K562 (cell line): Measurements from ENCODE around the gene RPL38. TPM values are rescaled to one million over a fixed set of nuclear protein-coding genes. Genes with fewer than 3 reads are reported as not detected.

Source experiments
- ATAC-seq: fragments of 200-7000 bp; cut with Tn5 transposase; 3 replicates; pipeline ENCODE4 v1.9.1; 2020; ENCODE audit warnings: moderate library complexity
- BruUV-seq: library from RNA; stranded (reverse); fragments of 400-500 nt; replicated peaks from 2 replicates; lab custom pipeline; 2021; lab: Mats Ljungman, UMichigan
- CTCF ChIA-PET: fragments of 300-600 bp; formaldehyde crosslinking; extraction: SDS; loops from one replicate; lab custom pipeline; 2021; ENCODE audit warnings: low intra/inter-chr PET ratio; lab: Yijun Ruan, JAX
- POLR2A ChIA-PET: fragments of 300-600, 350-650 bp; sonication (Branson Sonifier 250); formaldehyde crosslinking; extraction: SDS; loops from one replicate; lab custom pipeline; 2021; ENCODE audit warnings: antibody characterized with exemption, inconsistent platforms; lab: Yijun Ruan, JAX
- DNase-seq, 4 experiments: peaks; one replicate each; pipeline versions ENCODE4 v3.0.0 to v3.0.0-alpha.2; 2011 to 2018; ENCODE audit warnings: low spot score in 3 of 4, mixed read lengths in 3 of 4; ENCODE audit errors: extremely low read depth in 1 of 4
- FAIRE-seq: peaks from 2 replicates; lab custom pipeline; 2011; peaks lifted over from hg19 to GRCh38; lab: Jason Lieb, UNC
- H2AFZ ChIP-seq: 2 replicates; pipeline ENCODE4 v1.6.0; 2011; ENCODE audit warnings: low read depth, low read length, control low read depth, inconsistent platforms
- H3K27ac ChIP-seq: fragments of 200-600 bp; 3 replicates; pipeline ENCODE4 v1.8.0; 2011; ENCODE audit warnings: low read depth, mild to moderate bottlenecking, control low read depth, inconsistent platforms, low read length, moderate library complexity, mixed read lengths; ENCODE audit errors: extremely low read depth
- H3K27me3 ChIP-seq, 2 experiments: fragments of 300-600 bp in 1 of 2; 2 replicates in 1 of 2; 3 replicates in 1 of 2; pipeline versions ENCODE4 v1.6.0 to v1.8.0; 2011; ENCODE audit warnings: inconsistent platforms in 2 of 2, low read length in 2 of 2, mild to moderate bottlenecking in 1 of 2, mixed read lengths in 1 of 2, moderate library complexity in 1 of 2; ENCODE audit not compliant: control insufficient read depth in 2 of 2, insufficient read depth in 2 of 2
- H3K36me3 ChIP-seq: fragments of 300-600 bp; 3 replicates; pipeline ENCODE4 v1.8.0; 2011; ENCODE audit warnings: mild to moderate bottlenecking, low read length, inconsistent platforms; ENCODE audit not compliant: control insufficient read depth, insufficient read depth
- H3K4me1 ChIP-seq, 2 experiments: fragments of 200-600 bp in 1 of 2; replicated peaks in 1 of 2; 2 replicates in 1 of 2; 3 replicates in 1 of 2; pipeline versions ENCODE4 v1.5.1 to v1.8.0; 2011; ENCODE audit warnings: inconsistent platforms in 2 of 2, low read length in 2 of 2, mild to moderate bottlenecking in 1 of 2, mixed read lengths in 1 of 2, moderate library complexity in 1 of 2; ENCODE audit not compliant: control insufficient read depth in 2 of 2, insufficient read depth in 2 of 2
- H3K4me2 ChIP-seq: 2 replicates; pipeline ENCODE4 v1.6.1; 2011; ENCODE audit warnings: low read length, control low read depth, inconsistent platforms, mixed read lengths; ENCODE audit not compliant: insufficient read depth
- H3K4me3 ChIP-seq: fragments of 200-600 bp; sonication (generic), shearing (Covaris generic); 2 replicates; pipeline ENCODE4 v1.5.1; 2016; ENCODE audit warnings: control low read depth, inconsistent platforms
- H3K79me2 ChIP-seq: fragments of 200-600 bp; 3 replicates; pipeline ENCODE4 v1.8.0; 2011; ENCODE audit warnings: low read length, inconsistent platforms; ENCODE audit not compliant: control insufficient read depth, insufficient read depth
- H3K9ac ChIP-seq, 2 experiments: 2 replicates each; pipeline versions ENCODE4 v1.6.0 to v1.6.1; 2011; ENCODE audit warnings: low read depth in 2 of 2, low read length in 2 of 2, control low read depth in 1 of 2, inconsistent platforms in 1 of 2, mild to moderate bottlenecking in 1 of 2, mixed read lengths in 1 of 2; ENCODE audit not compliant: insufficient read depth in 1 of 2
- H3K9me1 ChIP-seq: one replicate; pipeline ENCODE4 v1.6.0; 2011; ENCODE audit warnings: inconsistent platforms, mild to moderate bottlenecking, low read length, moderate library complexity; ENCODE audit not compliant: control insufficient read depth, insufficient read depth
- H3K9me3 ChIP-seq: replicated peaks from 2 replicates; pipeline ENCODE4 v1.5.1; 2011; ENCODE audit warnings: low read depth, low read length, inconsistent platforms; ENCODE audit not compliant: control insufficient read depth, insufficient read depth
- H4K20me1 ChIP-seq: replicated peaks from 2 replicates; pipeline ENCODE4 v1.6.1; 2011; ENCODE audit warnings: low read length, inconsistent platforms, mixed read lengths; ENCODE audit not compliant: control insufficient read depth, insufficient read depth
- BACH1 ChIP-seq: fragments of 200-800 bp; sonication (Bioruptor generic); IDR thresholded peaks from 2 replicates; pipeline ENCODE4 v1.6.1; 2016; ENCODE audit warnings: missing genetic modification characterization, missing compliant biosample characterization
- BDP1 ChIP-seq: IDR thresholded peaks from 3 replicates; pipeline ENCODE4 v1.6.1; 2011; ENCODE audit not compliant: insufficient read length, insufficient read depth
- EP400 ChIP-seq: fragments of 450-650 bp; IDR thresholded peaks from 2 replicates; pipeline ENCODE4 v1.6.1; 2017; ENCODE audit warnings: antibody characterized with exemption, mild to moderate bottlenecking, moderate library complexity
- HLTF ChIP-seq: fragments of 450-650 bp; IDR thresholded peaks from 2 replicates; pipeline ENCODE4 v1.6.1; 2016
- KDM5B ChIP-seq: fragments of 200-600 bp; sonication (generic); IDR thresholded peaks from 2 replicates; pipeline ENCODE4 v1.6.1; 2012; ENCODE audit warnings: low read depth, mild to moderate bottlenecking, moderate library complexity, low read length, control low read depth, inconsistent platforms; ENCODE audit not compliant: insufficient replicate concordance
- LCOR ChIP-seq: sonication (generic); formaldehyde crosslinking; IDR thresholded peaks from 2 replicates; pipeline ENCODE4 v1.8.0; 2022; ENCODE audit warnings: mild to moderate bottlenecking, missing genetic modification reagents
- MECOM ChIP-seq: fragments of 250-450 bp; sonication (Bioruptor Pico); IDR thresholded peaks from 2 replicates; pipeline ENCODE4 v1.8.0; 2022; ENCODE audit warnings: inconsistent platforms
- MYBL2 ChIP-seq, 2 experiments: fragments of 450-650 bp in 1 of 2; sonication (generic) in 1 of 2; formaldehyde crosslinking in 1 of 2; IDR thresholded peaks; 2 replicates each; pipeline versions ENCODE4 v1.6.1 to v1.8.1; 2017 to 2022; ENCODE audit warnings: borderline replicate concordance in 1 of 2, inconsistent platforms in 1 of 2, low read depth in 1 of 2, mild to moderate bottlenecking in 1 of 2, missing genetic modification reagents in 1 of 2, moderate library complexity in 1 of 2
- SAFB2 ChIP-seq: fragments of 200-400 bp; formaldehyde crosslinking; IDR thresholded peaks from 2 replicates; pipeline ENCODE4 v1.6.1; 2018; ENCODE audit warnings: borderline replicate concordance, low read length, low read depth, moderate library complexity; ENCODE audit not compliant: severe bottlenecking
- ZNF184 ChIP-seq: sonication (generic); formaldehyde crosslinking; IDR thresholded peaks from 2 replicates; pipeline ENCODE4 v1.5.0; 2020; ENCODE audit warnings: missing genetic modification reagents
- ZNF57 ChIP-seq: fragments of 450-650 bp; formaldehyde crosslinking; IDR thresholded peaks from 2 replicates; pipeline ENCODE4 v1.4.0; 2020; ENCODE audit warnings: mild to moderate bottlenecking, moderate library complexity
- ZNF780A ChIP-seq: fragments of 250-450 bp; sonication (Bioruptor Pico); IDR thresholded peaks from 2 replicates; pipeline ENCODE4 v1.5.0; 2021; ENCODE audit warnings: mild to moderate bottlenecking
- WGBS: fragments of 100-300 bp; shearing (Covaris generic); methylation state at CpG from one replicate; pipeline ENCODE4 v1.1.6; 2016; ENCODE audit warnings: low coverage, mixed read lengths; ENCODE audit not compliant: insufficient coverage; ENCODE audit errors: missing lambda C conversion rate; 5-methylcytosine and 5-hydroxymethylcytosine counted together
- in situ Hi-C: fragments of 300-500 bp; cut with MboI; formaldehyde crosslinking; loops from 4 replicates; pipeline ENCODE4 v1.15.0; 2018; ENCODE audit warnings: inconsistent platforms, mixed read lengths
- intact Hi-C: fragments of 100-400 bp; cut with micrococcal nuclease; formaldehyde crosslinking; loops from 2 replicates; pipeline ENCODE4 v1.14.2; 2022
- polyA plus RNA-seq, 8 experiments: library from polyadenylated mRNA; depleted of rRNA in 4 of 8; stranded (reverse) in 5 of 8; unstranded in 3 of 8; fragments of >200 nt; fragmentation: Nextera tagmentation in 2 of 8; fragmentation: Illumina TruSeq in 1 of 8; extraction: Ambion mirVana in 2 of 8; extraction: Trizol in 1 of 8; gene quantifications; 2 replicates each; pipeline versions ENCODE4 v1.2.1 to v1.2.3, GENCODE V29; 2011 to 2014; ENCODE audit warnings: inconsistent platforms in 1 of 8, missing spikeins in 1 of 8
- total RNA-seq, 7 experiments: library from RNA; depleted of rRNA in 6 of 7; stranded (reverse); fragments of >200 nt in 6 of 7; fragmentation: Illumina TruSeq in 2 of 7; extraction: Trizol in 2 of 7; gene quantifications; 2 replicates each; pipeline versions ENCODE4 v1.2.1 to v1.2.3, GENCODE V29; 2011 to 2021; ENCODE audit warnings: low replicate concordance in 1 of 7
- TF ChIP-seq, protein P1 (sequence below), 2 experiments: fragments of 450-650 bp in 1 of 2; sonication (generic) in 1 of 2; formaldehyde crosslinking; conservative IDR thresholded peaks; 2 replicates each; pipeline versions ENCODE4 v1.4.0 to v1.8.1; 2020 to 2022; ENCODE audit warnings: mild to moderate bottlenecking in 1 of 2, missing genetic modification reagents in 1 of 2

The RPL38 gene
- total and polyA plus RNA-seq, 9 of the 15 experiments (the other 6 are each of a cell fraction or from before 2014, with no cell fraction given), result 1,224 to 3,864 (median 1,939) TPM

DNA sequence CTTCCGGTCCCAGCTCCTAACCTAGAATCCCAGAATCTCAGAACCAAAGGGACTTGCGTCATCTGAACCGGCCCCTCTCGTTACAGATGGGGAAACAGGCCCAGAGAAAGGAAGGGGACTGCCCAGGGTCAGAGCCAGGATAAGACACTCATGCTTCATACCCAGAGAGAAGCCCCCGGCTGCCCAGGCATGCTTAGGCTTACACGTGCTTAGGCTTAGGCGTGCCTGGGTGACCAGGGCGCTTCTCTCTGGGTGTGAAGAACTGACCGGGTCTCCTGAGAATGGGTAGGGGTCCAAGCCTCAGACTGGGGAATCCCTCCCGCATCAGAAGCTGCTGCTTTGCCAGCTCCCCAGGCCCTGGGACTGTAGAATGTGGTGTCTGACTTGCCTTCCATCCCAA lies 40.6 kb downstream of the RPL38 start:
- Histone ChIP-seq H3K9ac (no peak overlapping the region), H4K20me1 (no peaks in the 10 kb centered on the region), H3K36me3 (no peaks in the 10 kb centered on the region), H3K27ac (no peak overlapping the region), H3K9me1 (no peaks in the 10 kb centered on the region), H3K79me2 (no peaks in the 10 kb centered on the region), H2AFZ (no peak overlapping the region), H3K4me1 (peaks cover 0 to 18% of the 10 kb centered on the region in 2 experiments; a peak in 2 of 5 replicates), H3K4me2 (no peak overlapping the region), H3K4me3 (no peak overlapping the region), H3K9me3 (no peaks in the 10 kb centered on the region), H3K27me3 (peaks cover 0 to 28% of the 10 kb centered on the region in 2 experiments; a peak in 2 of 5 replicates)
- no peak for TF ChIP-seq EP400
- TF ChIP-seq, protein P1, sequence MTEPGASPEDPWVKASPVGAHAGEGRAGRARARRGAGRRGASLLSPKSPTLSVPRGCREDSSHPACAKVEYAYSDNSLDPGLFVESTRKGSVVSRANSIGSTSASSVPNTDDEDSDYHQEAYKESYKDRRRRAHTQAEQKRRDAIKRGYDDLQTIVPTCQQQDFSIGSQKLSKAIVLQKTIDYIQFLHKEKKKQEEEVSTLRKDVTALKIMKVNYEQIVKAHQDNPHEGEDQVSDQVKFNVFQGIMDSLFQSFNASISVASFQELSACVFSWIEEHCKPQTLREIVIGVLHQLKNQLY (CRISPR knock-in tag; conservative IDR thresholded peaks at IDR 0.05), result no peak
- no peak for TF ChIP-seq LCOR
- no peak for TF ChIP-seq MECOM (CRISPR knock-in tag)
- no peak for TF ChIP-seq ZNF780A (CRISPR knock-in tag)
- TF ChIP-seq MYBL2 (IDR thresholded peaks at IDR 0.05; ENCODE audit: low read depth), result no peak
- TF ChIP-seq MYBL2 (CRISPR knock-in tag; IDR thresholded peaks at IDR 0.05; ENCODE audit: borderline replicate concordance), result no peak
- TF ChIP-seq BACH1 (tag), result no peak
- no peak for TF ChIP-seq BDP1
- no peak for TF ChIP-seq HLTF
- TF ChIP-seq ZNF57 (CRISPR knock-in tag), result no peak
- TF ChIP-seq ZNF184 (CRISPR knock-in tag), result no peak
- TF ChIP-seq KDM5B, result no peak
- no peak for TF ChIP-seq SAFB2
- no peak for DNase-seq
- 21% methylated on average over 10 of the region's 10 CpGs for WGBS
- no peak for FAIRE-seq
- in situ Hi-C loops, result no loop called here
- ATAC-seq, result no peak
- POLR2A ChIA-PET, result interaction anchor here (0.9 kb wide), 1 partner anchor 9 kb away, joined by 3 read pairs; no protein-coding TSS in a partner anchor
- intact Hi-C loops, result no loop called here
- BruUV-seq, result no TSS peak
- CTCF ChIA-PET, result no interaction called here
